Calu3 (cell line): Measurements from ENCODE around the gene DOCK9. TPM values are rescaled to one million over a fixed set of nuclear protein-coding genes. Genes with fewer than 3 reads are reported as not detected.

Source experiments
- BruUV-seq: library from RNA; stranded (reverse); fragments of 400-500 nt; replicated peaks from 2 replicates; lab custom pipeline; 2021; lab: Mats Ljungman, UMichigan
- CTCF ChIA-PET: fragments of 300-600 bp; sonication (Branson Sonifier 250); formaldehyde crosslinking; loops from one replicate; lab custom pipeline; 2022; ENCODE audit warnings: antibody characterized with exemption; lab: Charles Lee
- DNase-seq: peaks from one replicate; pipeline ENCODE4 v3.0.0; 2022
- H3K27ac Mint-ChIP-seq: one replicate; pipeline ENCODE4 v1.8.0; 2022; ENCODE audit warnings: mixed read lengths; ENCODE audit not compliant: unreplicated experiment
- H3K27me3 Mint-ChIP-seq: one replicate; pipeline ENCODE4 v1.8.0; 2022; ENCODE audit warnings: mixed read lengths; ENCODE audit not compliant: unreplicated experiment
- H3K36me3 Mint-ChIP-seq: one replicate; pipeline ENCODE4 v1.8.0; 2022; ENCODE audit warnings: mild to moderate bottlenecking, moderate library complexity, mixed read lengths; ENCODE audit not compliant: insufficient read depth, unreplicated experiment
- H3K4me1 Mint-ChIP-seq: one replicate; pipeline ENCODE4 v1.8.0; 2022; ENCODE audit warnings: mild to moderate bottlenecking, low read depth, mixed read lengths; ENCODE audit not compliant: unreplicated experiment
- H3K4me3 Mint-ChIP-seq: one replicate; pipeline ENCODE4 v1.8.0; 2022; ENCODE audit warnings: mild to moderate bottlenecking, low read depth, moderate library complexity, mixed read lengths; ENCODE audit not compliant: unreplicated experiment
- H3K9me3 Mint-ChIP-seq: one replicate; pipeline ENCODE4 v1.8.0; 2022; ENCODE audit warnings: low read depth, mixed read lengths; ENCODE audit not compliant: unreplicated experiment
- intact Hi-C: fragments of 100-400 bp; cut with micrococcal nuclease; formaldehyde crosslinking; loops from one replicate; pipeline ENCODE4 v1.10.0; 2022; ENCODE audit not compliant: unreplicated experiment
- total RNA-seq: library from RNA; stranded (reverse); gene quantifications from 2 replicates; pipeline ENCODE4 v1.2.3, GENCODE V29; 2022
- TF ChIP-seq, protein P1 (sequence below): fragments of 200-600 bp; IDR thresholded peaks from one replicate; pipeline ENCODE4 v1.8.0; 2022; ENCODE audit warnings: antibody characterized with exemption; ENCODE audit not compliant: unreplicated experiment

DOCK9 gene
- total RNA-seq, 1 experiment from 2014 or later, result 26.2 TPM

DNA sequence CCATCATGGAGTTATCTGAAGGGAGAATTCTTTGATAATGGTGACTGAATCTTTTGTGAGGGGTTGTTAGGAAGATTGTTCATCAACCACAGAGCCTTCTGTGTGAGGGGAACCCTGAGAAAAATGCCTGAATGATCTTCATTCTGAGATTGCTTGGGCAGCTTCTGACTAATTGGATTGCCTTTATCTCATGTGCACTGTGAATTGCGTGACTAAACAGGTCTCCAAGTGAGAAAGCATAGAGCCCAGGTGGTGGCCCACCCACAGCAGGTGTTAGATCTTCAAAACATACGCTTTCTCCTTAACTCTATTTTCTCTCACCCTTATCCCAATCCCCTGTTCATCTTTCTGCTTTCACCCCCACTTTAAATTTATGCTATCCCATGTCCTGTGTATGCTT, 58.3 kb downstream of the DOCK9 start:
- Mint-ChIP-seq H3K27ac (no peak overlapping the region), H3K27me3 (no peaks in the 10 kb centered on the region), H3K36me3 (peaks cover 3% of the 10 kb centered on the region), H3K4me1 (no peaks in the 10 kb centered on the region), H3K4me3 (no peak overlapping the region), H3K9me3 (no peaks in the 10 kb centered on the region)
- DNase-seq, result no peak
- intact Hi-C loops, result loop anchor here (10.0 kb wide), 1 partner anchor 115 kb away; no protein-coding TSS in a partner anchor
- CTCF ChIA-PET, result no interaction called here
- TF ChIP-seq, protein P1, sequence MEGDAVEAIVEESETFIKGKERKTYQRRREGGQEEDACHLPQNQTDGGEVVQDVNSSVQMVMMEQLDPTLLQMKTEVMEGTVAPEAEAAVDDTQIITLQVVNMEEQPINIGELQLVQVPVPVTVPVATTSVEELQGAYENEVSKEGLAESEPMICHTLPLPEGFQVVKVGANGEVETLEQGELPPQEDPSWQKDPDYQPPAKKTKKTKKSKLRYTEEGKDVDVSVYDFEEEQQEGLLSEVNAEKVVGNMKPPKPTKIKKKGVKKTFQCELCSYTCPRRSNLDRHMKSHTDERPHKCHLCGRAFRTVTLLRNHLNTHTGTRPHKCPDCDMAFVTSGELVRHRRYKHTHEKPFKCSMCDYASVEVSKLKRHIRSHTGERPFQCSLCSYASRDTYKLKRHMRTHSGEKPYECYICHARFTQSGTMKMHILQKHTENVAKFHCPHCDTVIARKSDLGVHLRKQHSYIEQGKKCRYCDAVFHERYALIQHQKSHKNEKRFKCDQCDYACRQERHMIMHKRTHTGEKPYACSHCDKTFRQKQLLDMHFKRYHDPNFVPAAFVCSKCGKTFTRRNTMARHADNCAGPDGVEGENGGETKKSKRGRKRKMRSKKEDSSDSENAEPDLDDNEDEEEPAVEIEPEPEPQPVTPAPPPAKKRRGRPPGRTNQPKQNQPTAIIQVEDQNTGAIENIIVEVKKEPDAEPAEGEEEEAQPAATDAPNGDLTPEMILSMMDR, result no peak
- no TSS peak for BruUV-seq

DNA sequence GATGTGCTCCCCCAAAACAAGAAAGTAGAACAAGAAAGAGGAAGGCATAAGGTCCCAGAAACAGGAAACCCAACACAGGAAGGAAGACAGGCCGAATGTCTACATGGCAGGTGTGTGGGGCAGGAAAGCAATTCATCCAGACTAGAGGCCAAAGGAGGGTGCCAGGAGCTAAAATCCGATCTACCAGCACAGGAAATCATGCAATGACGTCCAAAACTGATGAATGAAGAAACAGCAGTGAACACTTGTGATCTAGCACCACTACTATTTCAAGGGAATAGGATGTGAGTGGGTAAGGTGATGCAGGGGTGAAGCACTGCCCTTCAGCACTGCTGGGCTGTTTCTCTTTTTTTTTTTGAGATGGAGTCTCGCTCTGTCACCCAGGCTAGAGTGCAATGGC, 59.1 kb downstream of the DOCK9 start:
- Mint-ChIP-seq H3K4me1 (no peaks in the 10 kb centered on the region), H3K9me3 (no peaks in the 10 kb centered on the region), H3K27ac (no peak overlapping the region), H3K4me3 (no peak overlapping the region), H3K36me3 (peaks cover 3% of the 10 kb centered on the region), H3K27me3 (no peaks in the 10 kb centered on the region)
- CTCF ChIA-PET, result no interaction called here
- intact Hi-C loops, result loop anchor here (10.0 kb wide), 1 partner anchor 116 kb away; no protein-coding TSS in a partner anchor
- no TSS peak for BruUV-seq
- TF ChIP-seq, protein P1, result no peak
- no peak for DNase-seq

DNA sequence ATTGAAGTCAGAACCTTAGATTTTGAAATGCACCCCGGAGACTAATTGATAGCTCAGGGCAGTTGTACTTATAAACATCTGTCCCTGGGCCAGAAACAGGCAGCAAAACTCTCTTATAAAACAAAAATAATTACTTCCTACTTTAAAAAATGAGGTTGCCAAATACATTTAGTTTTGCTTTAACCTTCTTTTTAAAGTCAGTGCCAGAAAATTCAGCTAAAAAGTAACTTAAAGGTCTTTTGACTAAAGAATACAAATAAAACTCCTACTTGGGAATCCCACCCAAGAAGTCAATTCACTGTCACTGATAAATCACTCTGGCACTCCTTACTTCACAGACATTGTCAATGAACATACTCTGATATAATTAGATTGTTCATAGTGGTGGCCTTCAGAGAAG, 60.7 kb downstream of the DOCK9 start:
- H3K27ac Mint-ChIP-seq, result no peak overlapping the region
- peaks cover 3% of the 10 kb centered on the region for H3K36me3 Mint-ChIP-seq
- CTCF ChIA-PET, result no interaction called here
- no peak for DNase-seq
- no TSS peak for BruUV-seq
- H3K27me3 Mint-ChIP-seq, result no peaks in the 10 kb centered on the region
- H3K4me1 Mint-ChIP-seq, result no peaks in the 10 kb centered on the region
- TF ChIP-seq, protein P1, result no peak
- no peaks in the 10 kb centered on the region for H3K9me3 Mint-ChIP-seq
- no peak overlapping the region for H3K4me3 Mint-ChIP-seq
- intact Hi-C loops, result loop anchor here (10.0 kb wide), 1 partner anchor 118 kb away; no protein-coding TSS in a partner anchor

DNA sequence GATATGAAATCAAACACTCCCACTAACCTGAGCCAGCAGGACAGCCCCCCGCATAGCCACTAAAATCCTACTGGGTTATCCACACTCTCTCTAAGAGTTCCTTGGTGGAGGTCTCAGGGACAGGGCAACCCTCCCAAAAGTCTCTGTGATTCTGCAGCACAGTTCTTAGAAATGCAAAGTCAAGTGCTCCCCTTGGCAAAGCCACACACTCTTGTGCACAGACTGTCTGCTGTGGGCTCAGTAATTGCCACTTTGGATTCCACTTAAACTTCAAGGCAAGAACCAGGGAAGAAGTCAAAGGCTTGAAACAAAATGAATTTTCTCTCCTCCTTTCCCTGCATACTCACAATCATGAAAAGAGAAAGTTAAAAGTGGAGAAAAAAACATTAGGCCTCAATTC, 61.5 kb downstream of the DOCK9 start:
- Mint-ChIP-seq H3K27ac (no peak overlapping the region), H3K4me1 (no peaks in the 10 kb centered on the region), H3K4me3 (no peak overlapping the region), H3K27me3 (no peaks in the 10 kb centered on the region), H3K36me3 (peaks cover 3% of the 10 kb centered on the region), H3K9me3 (no peaks in the 10 kb centered on the region)
- intact Hi-C loops, result loop anchor here (10.0 kb wide), 1 partner anchor 118 kb away; no protein-coding TSS in a partner anchor
- CTCF ChIA-PET, result no interaction called here
- no peak for DNase-seq
- TF ChIP-seq, protein P1, result no peak
- no TSS peak for BruUV-seq
